ENCODE data around the gene MOV10L1. TPM values are rescaled to one million over a fixed set of nuclear protein-coding genes. Genes with fewer than 3 reads are reported as not detected.

MOV10L1 gene
- total and polyA plus RNA-seq, 2 donors (not counting 3 experiments of a cell fraction or from before 2014, with no cell fraction given): 27.6 to 37.6 TPM

DNA sequence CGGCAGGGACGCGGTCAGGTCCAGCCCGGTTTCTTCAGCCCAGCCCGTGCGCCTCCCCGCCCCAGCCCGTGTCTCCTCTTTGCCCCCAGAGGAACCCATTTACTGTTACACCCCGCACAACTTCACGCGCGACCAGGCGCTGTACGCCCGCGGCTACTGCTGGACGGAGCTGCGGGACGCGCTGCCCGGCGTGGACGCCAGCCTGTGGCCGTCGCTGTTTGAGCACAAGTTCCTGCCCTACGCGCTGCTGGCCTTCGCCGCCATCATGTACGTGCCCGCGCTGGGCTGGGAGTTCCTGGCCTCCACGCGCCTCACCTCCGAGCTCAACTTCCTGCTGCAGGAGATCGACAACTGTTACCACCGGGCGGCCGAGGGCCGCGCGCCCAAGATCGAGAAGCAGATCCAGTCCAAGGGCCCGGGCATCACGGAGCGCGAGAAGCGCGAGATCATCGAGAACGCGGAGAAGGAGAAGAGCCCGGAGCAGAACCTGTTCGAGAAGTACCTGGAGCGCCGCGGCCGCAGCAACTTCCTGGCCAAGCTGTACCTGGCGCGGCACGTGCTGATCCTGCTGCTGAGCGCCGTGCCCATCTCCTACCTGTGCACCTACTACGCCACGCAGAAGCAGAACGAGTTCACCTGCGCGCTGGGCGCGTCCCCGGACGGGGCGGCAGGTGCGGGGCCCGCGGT is 87.2 kb downstream of the MOV10L1 start:
- Histone ChIP-seq H3K9ac (replicated peaks; ENCODE audit: extremely low read depth, insufficient read depth, low read length) (no peak overlapping the region), H3K27ac (ENCODE audit: insufficient read depth, low read depth, low read length) (no peak overlapping the region), H3K9me3 (replicated peaks; ENCODE audit: control insufficient read depth, insufficient read depth, low read length) (no peaks in the 10 kb centered on the region), H3K27me3 (ENCODE audit: control insufficient read depth in 2 of 2, insufficient read depth in 2 of 2, low read length in 2 of 2) (no peaks in the 10 kb centered on the region), H3K4me1 (ENCODE audit: control insufficient read depth, extremely low read depth, insufficient read depth, low read length) (no peaks in the 10 kb centered on the region), H3K79me2 (ENCODE audit: control insufficient read depth, insufficient read depth, low read length) (no peaks in the 10 kb centered on the region), H3K36me3 (ENCODE audit: control insufficient read depth in 2 of 2, extremely low read depth in 1 of 2, insufficient read depth in 2 of 2, low read length in 2 of 2) (no peaks in the 10 kb centered on the region), H3K4me2 (ENCODE audit: insufficient read depth, low read length) (no peak overlapping the region), H2AFZ (ENCODE audit: low read depth, low read length) (no peak overlapping the region), H3K4me3 (replicated peaks in 1 of 3; ENCODE audit: insufficient read depth in 1 of 3, low read depth in 1 of 3, low read length in 3 of 3) (no peak overlapping the region), H3K9me1 (replicated peaks; ENCODE audit: control insufficient read depth, extremely low read depth, insufficient read depth, low read length) (no peaks in the 10 kb centered on the region), H4K20me1 (replicated peaks; ENCODE audit: control insufficient read depth, extremely low read depth, insufficient read depth, low read length) (no peaks in the 10 kb centered on the region)
- DNase-seq (ENCODE audit: low read depth, low spot score) (no peak), FAIRE-seq (no peak)
- TF ChIP-seq MYC (IDR thresholded peaks at IDR 0.05; ENCODE audit: low read depth, low read length) (no peak), JUN (IDR thresholded peaks at IDR 0.05; ENCODE audit: borderline replicate concordance, insufficient read depth, insufficient read length, low read depth) (no peak), POLR2A (IDR thresholded peaks at IDR 0.05; ENCODE audit: low read depth, low read length) (no peak), FOS (IDR thresholded peaks at IDR 0.05; ENCODE audit: borderline replicate concordance, insufficient read depth, low read length) (no peak), GATA2 (IDR thresholded peaks at IDR 0.05; ENCODE audit: insufficient read depth, insufficient read length, low read depth, low read length) (no peak), EZH2 (IDR thresholded peaks at IDR 0.05; ENCODE audit: borderline replicate concordance, low read depth, low read length, severe bottlenecking) (no peak)
- TF ChIP-seq, protein P1, sequence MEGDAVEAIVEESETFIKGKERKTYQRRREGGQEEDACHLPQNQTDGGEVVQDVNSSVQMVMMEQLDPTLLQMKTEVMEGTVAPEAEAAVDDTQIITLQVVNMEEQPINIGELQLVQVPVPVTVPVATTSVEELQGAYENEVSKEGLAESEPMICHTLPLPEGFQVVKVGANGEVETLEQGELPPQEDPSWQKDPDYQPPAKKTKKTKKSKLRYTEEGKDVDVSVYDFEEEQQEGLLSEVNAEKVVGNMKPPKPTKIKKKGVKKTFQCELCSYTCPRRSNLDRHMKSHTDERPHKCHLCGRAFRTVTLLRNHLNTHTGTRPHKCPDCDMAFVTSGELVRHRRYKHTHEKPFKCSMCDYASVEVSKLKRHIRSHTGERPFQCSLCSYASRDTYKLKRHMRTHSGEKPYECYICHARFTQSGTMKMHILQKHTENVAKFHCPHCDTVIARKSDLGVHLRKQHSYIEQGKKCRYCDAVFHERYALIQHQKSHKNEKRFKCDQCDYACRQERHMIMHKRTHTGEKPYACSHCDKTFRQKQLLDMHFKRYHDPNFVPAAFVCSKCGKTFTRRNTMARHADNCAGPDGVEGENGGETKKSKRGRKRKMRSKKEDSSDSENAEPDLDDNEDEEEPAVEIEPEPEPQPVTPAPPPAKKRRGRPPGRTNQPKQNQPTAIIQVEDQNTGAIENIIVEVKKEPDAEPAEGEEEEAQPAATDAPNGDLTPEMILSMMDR (IDR thresholded peaks at IDR 0.05; ENCODE audit: extremely low read depth in 1 of 2, insufficient read depth in 1 of 2, low read depth in 1 of 2, low read length in 2 of 2): no peak
- TF ChIP-seq, protein P2, sequence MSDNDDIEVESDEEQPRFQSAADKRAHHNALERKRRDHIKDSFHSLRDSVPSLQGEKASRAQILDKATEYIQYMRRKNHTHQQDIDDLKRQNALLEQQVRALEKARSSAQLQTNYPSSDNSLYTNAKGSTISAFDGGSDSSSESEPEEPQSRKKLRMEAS (IDR thresholded peaks at IDR 0.05; ENCODE audit: insufficient read depth, insufficient read length): no peak
- dilution Hi-C loops (cut with MboI; ENCODE audit: extremely low pct_ligation_motif_present, low sequenced_read_pairs): no loop called here
- ChIA-PET POLR2A (no interaction called here), CTCF (no interaction called here)
- intact Hi-C loops (cut with micrococcal nuclease): no loop called here
- BruUV-seq (replicated peaks): no TSS peak

All from endothelial cell of umbilical vein (primary cell).